Stomach smooth muscle (tissue), 2 donors: ENCODE measurements around the gene LMTK2.

Source experiments
- H3K27ac ChIP-seq: one replicate; pipeline ENCODE4 v1.7.0; 2013; ENCODE audit warnings: mild to moderate bottlenecking, low read length, inconsistent platforms
- H3K27me3 ChIP-seq, 2 donors: one replicate each; pipeline ENCODE4 v1.7.0; 2013; ENCODE audit warnings: low read length in 2 of 2; ENCODE audit not compliant: insufficient read depth in 2 of 2, control insufficient read depth in 1 of 2
- H3K36me3 ChIP-seq, 2 donors: one replicate each; pipeline ENCODE4 v1.7.0; 2013; ENCODE audit warnings: low read length in 2 of 2; ENCODE audit not compliant: control insufficient read depth in 2 of 2, insufficient read depth in 2 of 2
- H3K4me1 ChIP-seq: one replicate; pipeline ENCODE4 v1.7.0; 2013; ENCODE audit warnings: low read length; ENCODE audit not compliant: control insufficient read depth, insufficient read depth
- H3K4me3 ChIP-seq, 2 donors: one replicate each; pipeline ENCODE4 v1.7.0; 2013; ENCODE audit warnings: low read length in 2 of 2
- H3K9ac ChIP-seq, 2 donors: one replicate each; pipeline ENCODE4 v1.7.0; 2013; ENCODE audit warnings: low read length in 2 of 2, mild to moderate bottlenecking in 1 of 2
- H3K9me3 ChIP-seq, 2 donors: one replicate each; pipeline ENCODE4 v1.7.0; 2013; ENCODE audit warnings: low read length in 2 of 2; ENCODE audit not compliant: control insufficient read depth in 2 of 2
- donor health status: healthy.
- donor health status: Pancreatic carcinoma.

The LMTK2 gene

GRCh38 chr7:98137134-98137825 is 30.6 kb downstream of the LMTK2 start:
- no peak overlapping the region for H3K27ac ChIP-seq

GRCh38 chr7:98137826-98138151 is 31.1 kb downstream of the LMTK2 start:
- H3K27me3 ChIP-seq = no peaks in the 10 kb centered on the region
- no peak overlapping the region for H3K4me3 ChIP-seq
- no peaks in the 10 kb centered on the region for H3K4me1 ChIP-seq
- peaks cover 9 to 21% of the 10 kb centered on the region in 2 donors for H3K36me3 ChIP-seq
- no peak overlapping the region for H3K9ac ChIP-seq
- H3K27ac ChIP-seq = no peak overlapping the region
- H3K9me3 ChIP-seq = no peaks in the 10 kb centered on the region

More at GRCh38 chr7:98137134-98137825, 30.6 kb downstream of the LMTK2 start:
- no peaks in the 10 kb centered on the region for H3K4me1 ChIP-seq
- no peak overlapping the region for H3K4me3 ChIP-seq
- no peaks in the 10 kb centered on the region for H3K9me3 ChIP-seq
- H3K36me3 ChIP-seq = peaks cover 5 to 18% of the 10 kb centered on the region in 2 donors
- no peaks in the 10 kb centered on the region for H3K27me3 ChIP-seq
- H3K9ac ChIP-seq = no peak overlapping the region

GRCh38 chr7:98138672-98139071 is 32.0 kb downstream of the LMTK2 start:
- no peaks in the 10 kb centered on the region for H3K27me3 ChIP-seq
- H3K9ac ChIP-seq = no peak overlapping the region
- H3K27ac ChIP-seq = no peak overlapping the region
- H3K9me3 ChIP-seq = no peaks in the 10 kb centered on the region
- no peak overlapping the region for H3K4me3 ChIP-seq
- peaks cover 10 to 25% of the 10 kb centered on the region in 2 donors for H3K36me3 ChIP-seq
- no peaks in the 10 kb centered on the region for H3K4me1 ChIP-seq

GRCh38 chr7:98142658-98143057 is 36.0 kb downstream of the LMTK2 start:
- H3K27me3 ChIP-seq = no peaks in the 10 kb centered on the region
- no peak overlapping the region for H3K9ac ChIP-seq
- H3K36me3 ChIP-seq = peaks cover 14 to 22% of the 10 kb centered on the region in 2 donors

GRCh38 chr7:98148607-98149006 is 41.9 kb downstream of the LMTK2 start:
- H3K4me3 ChIP-seq = no peak overlapping the region
- H3K9me3 ChIP-seq = no peaks in the 10 kb centered on the region
- no peaks in the 10 kb centered on the region for H3K4me1 ChIP-seq
- no peaks in the 10 kb centered on the region for H3K27me3 ChIP-seq
- H3K36me3 ChIP-seq = peaks cover 14 to 21% of the 10 kb centered on the region in 2 donors
- H3K27ac ChIP-seq = no peak overlapping the region
- H3K9ac ChIP-seq = no peak overlapping the region

More at GRCh38 chr7:98142658-98143057, 36.0 kb downstream of the LMTK2 start:
- H3K4me3 ChIP-seq = no peak overlapping the region
- no peak overlapping the region for H3K27ac ChIP-seq
- no peaks in the 10 kb centered on the region for H3K4me1 ChIP-seq
- H3K9me3 ChIP-seq = no peaks in the 10 kb centered on the region

GRCh38 chr7:98149116-98149692 is 42.5 kb downstream of the LMTK2 start:
- Histone ChIP-seq H3K4me3 (no peak overlapping the region), H3K27me3 (no peaks in the 10 kb centered on the region), H3K27ac (no peak overlapping the region), H3K4me1 (no peaks in the 10 kb centered on the region), H3K9ac (no peak overlapping the region), H3K36me3 (peaks cover 14 to 21% of the 10 kb centered on the region in 2 donors), H3K9me3 (no peaks in the 10 kb centered on the region)

GRCh38 chr7:98151884-98152283 is 45.2 kb downstream of the LMTK2 start:
- Histone ChIP-seq H3K4me1 (no peaks in the 10 kb centered on the region), H3K9me3 (no peaks in the 10 kb centered on the region), H3K36me3 (peaks cover 21 to 31% of the 10 kb centered on the region in 2 donors), H3K4me3 (no peak overlapping the region), H3K27me3 (no peaks in the 10 kb centered on the region), H3K27ac (no peak overlapping the region), H3K9ac (no peak overlapping the region)

GRCh38 chr7:98156700-98157099 is 50.0 kb downstream of the LMTK2 start:
- no peaks in the 10 kb centered on the region for H3K9me3 ChIP-seq
- H3K36me3 ChIP-seq = peaks cover 20 to 35% of the 10 kb centered on the region in 2 donors
- no peaks in the 10 kb centered on the region for H3K27me3 ChIP-seq
- H3K4me3 ChIP-seq = no peak overlapping the region
- H3K27ac ChIP-seq = no peak overlapping the region
- H3K9ac ChIP-seq = no peak overlapping the region
- H3K4me1 ChIP-seq = no peaks in the 10 kb centered on the region

GRCh38 chr7:98157761-98158160 is 51.1 kb downstream of the LMTK2 start:
- Histone ChIP-seq H3K9ac (no peak overlapping the region), H3K27ac (no peak overlapping the region), H3K4me3 (no peak overlapping the region), H3K4me1 (no peaks in the 10 kb centered on the region), H3K9me3 (no peaks in the 10 kb centered on the region), H3K27me3 (no peaks in the 10 kb centered on the region), H3K36me3 (peaks cover 10 to 26% of the 10 kb centered on the region in 2 donors)

GRCh38 chr7:98162758-98163157 is 56.1 kb downstream of the LMTK2 start:
- Histone ChIP-seq H3K9ac (no peak overlapping the region), H3K27ac (no peak overlapping the region), H3K36me3 (peaks cover 5 to 8% of the 10 kb centered on the region in 2 donors), H3K4me3 (no peak overlapping the region), H3K4me1 (peaks cover 7% of the 10 kb centered on the region), H3K9me3 (no peaks in the 10 kb centered on the region), H3K27me3 (no peaks in the 10 kb centered on the region)

- no peak overlapping the region for H3K9ac ChIP-seq
These were observed 56.6 kb downstream of the LMTK2 start for GRCh38 chr7:98163269-98163668.

More at GRCh38 chr7:98163269-98163668, 56.6 kb downstream of the LMTK2 start:
- H3K36me3 ChIP-seq = peaks cover 5 to 7% of the 10 kb centered on the region in 2 donors
- H3K4me1 ChIP-seq = peaks cover 7% of the 10 kb centered on the region
- no peak overlapping the region for H3K4me3 ChIP-seq
- no peaks in the 10 kb centered on the region for H3K9me3 ChIP-seq
- no peak overlapping the region for H3K27ac ChIP-seq
- no peaks in the 10 kb centered on the region for H3K27me3 ChIP-seq
